A549 (cell line): ENCODE results near the gene CERS3.

ENCODE experiments used
- CEBPB ChIP-seq, 2 experiments: fragments of >200 bp in 1 of 2; sonication (Bioruptor Twin) in 1 of 2; formaldehyde crosslinking in 1 of 2; IDR thresholded peaks; 2 replicates each; pipeline ENCODE4 v1.6.1; 2012 to 2016
- CHD2 ChIP-seq: fragments of 150-350 bp; IDR thresholded peaks from 2 replicates; pipeline ENCODE4 v1.6.1; 2014; ENCODE audit warnings: low read length; ENCODE audit not compliant: partially characterized antibody
- JUN ChIP-seq, 2 experiments: fragments of >200 bp; sonication (Bioruptor Twin); formaldehyde crosslinking; IDR thresholded peaks; 2 replicates in 1 of 2; 3 replicates in 1 of 2; pipeline ENCODE4 v1.6.1; 2016 to 2017
- TF ChIP-seq, protein P1 (sequence below): IDR thresholded peaks from 2 replicates; pipeline ENCODE4 v1.6.1; 2012
- TF ChIP-seq, protein P2 (sequence below): fragments of >200 bp; sonication (Bioruptor Twin); formaldehyde crosslinking; IDR thresholded peaks from 3 replicates; pipeline ENCODE4 v1.5.1; 2016

GRCh38 chr15:100463515-100463914 is 65.2 kb downstream of the CERS3 start:
- TF ChIP-seq, protein P1, sequence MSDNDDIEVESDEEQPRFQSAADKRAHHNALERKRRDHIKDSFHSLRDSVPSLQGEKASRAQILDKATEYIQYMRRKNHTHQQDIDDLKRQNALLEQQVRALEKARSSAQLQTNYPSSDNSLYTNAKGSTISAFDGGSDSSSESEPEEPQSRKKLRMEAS = no peak
- TF ChIP-seq CHD2 = no peak
- TF ChIP-seq, protein P2, sequence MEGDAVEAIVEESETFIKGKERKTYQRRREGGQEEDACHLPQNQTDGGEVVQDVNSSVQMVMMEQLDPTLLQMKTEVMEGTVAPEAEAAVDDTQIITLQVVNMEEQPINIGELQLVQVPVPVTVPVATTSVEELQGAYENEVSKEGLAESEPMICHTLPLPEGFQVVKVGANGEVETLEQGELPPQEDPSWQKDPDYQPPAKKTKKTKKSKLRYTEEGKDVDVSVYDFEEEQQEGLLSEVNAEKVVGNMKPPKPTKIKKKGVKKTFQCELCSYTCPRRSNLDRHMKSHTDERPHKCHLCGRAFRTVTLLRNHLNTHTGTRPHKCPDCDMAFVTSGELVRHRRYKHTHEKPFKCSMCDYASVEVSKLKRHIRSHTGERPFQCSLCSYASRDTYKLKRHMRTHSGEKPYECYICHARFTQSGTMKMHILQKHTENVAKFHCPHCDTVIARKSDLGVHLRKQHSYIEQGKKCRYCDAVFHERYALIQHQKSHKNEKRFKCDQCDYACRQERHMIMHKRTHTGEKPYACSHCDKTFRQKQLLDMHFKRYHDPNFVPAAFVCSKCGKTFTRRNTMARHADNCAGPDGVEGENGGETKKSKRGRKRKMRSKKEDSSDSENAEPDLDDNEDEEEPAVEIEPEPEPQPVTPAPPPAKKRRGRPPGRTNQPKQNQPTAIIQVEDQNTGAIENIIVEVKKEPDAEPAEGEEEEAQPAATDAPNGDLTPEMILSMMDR = no peak
- no peak for TF ChIP-seq CEBPB (IDR thresholded peaks at IDR 0.05)
- no peak for TF ChIP-seq JUN (IDR thresholded peaks at IDR 0.05)
